Measurements from ENCODE around the gene CD47.

CD47 gene

GRCh38 chr3:108090701-108091497 lies at the start of gene CD47:
Gene CD47 (minus strand): TSS chr3:108091031. CDS start chr3:108090908, 123 bp downstream.
- DNase-seq, result peak; percentile 96

DNA sequence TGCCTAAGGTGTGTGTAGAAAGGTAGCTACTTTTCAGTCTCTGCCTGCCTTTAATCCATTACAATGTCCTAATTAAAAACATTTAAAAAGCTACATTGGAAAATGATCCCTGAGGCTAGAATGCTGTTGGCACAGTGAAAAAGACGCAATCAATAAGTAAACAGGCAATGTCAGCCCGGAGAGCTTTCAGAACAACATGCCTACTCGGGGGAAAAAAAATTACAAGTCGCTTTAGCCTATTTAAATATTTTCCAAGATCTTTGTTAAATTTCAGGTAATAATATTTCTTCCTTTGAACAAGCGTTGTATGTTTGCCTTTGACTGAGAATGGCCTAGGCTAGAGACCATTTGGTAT lies 46.6 kb upstream of the CD47 start:
- no peak for DNase-seq

DNA sequence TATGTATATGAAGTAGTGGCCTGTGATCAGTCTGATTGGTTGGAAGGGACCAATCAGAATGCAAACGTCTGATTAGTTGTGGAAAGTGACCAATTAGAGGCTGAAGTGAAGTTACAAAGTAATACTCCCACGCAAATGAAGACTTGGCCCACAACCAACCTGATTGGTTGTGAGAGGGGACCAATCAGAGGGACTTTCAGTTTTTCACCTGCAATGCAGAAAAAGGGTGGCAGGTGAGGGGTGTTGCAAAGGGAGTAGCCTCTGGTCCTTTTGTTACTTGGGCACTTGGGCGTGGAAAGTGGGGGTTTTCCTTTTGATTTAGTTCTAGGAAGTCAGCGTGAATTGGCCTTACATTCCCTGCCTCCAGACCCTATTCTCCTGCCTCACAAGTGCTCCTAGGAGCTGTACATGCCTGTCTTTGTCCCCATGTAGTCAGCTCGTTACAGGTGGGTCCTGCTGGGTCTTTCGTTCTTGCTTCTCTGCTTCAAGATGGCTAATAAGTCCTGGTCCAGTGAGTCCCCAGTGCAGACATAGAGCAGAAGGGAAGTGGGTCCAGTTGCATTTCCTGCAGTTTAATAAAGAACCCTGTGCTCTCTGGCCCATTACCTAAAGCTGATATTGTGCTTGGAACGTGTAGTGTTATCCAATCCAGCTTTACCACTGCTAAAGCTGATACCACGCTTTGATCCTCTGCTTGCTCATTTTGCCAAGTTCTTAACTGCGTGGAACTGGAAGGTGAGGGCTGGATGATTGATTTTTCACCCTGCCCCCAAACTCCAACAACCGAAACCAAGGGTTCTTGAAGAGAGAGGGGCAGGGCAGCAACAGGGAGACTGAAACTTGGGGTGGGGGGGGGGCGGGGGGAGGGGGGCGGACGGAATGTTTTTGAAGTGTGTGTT lies 46.0 kb upstream of the CD47 start:
- DNase-seq, result no peak

DNA sequence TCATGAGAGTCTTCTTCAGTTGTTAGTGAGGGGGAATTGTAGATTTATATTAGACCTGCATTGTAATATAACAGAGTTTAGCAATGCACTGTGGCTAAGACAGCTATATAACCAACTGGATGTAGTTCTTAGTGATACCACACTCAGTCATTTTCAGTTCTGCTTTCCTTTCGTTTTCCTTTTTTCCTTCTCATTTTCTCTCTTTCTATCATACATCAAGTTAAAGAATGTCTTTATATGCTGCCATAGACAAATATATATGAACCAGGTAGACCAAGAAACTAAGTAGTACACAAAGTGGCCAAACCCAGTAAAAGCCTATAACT lies 43.7 kb upstream of the CD47 start:
- no peak for DNase-seq

DNA sequence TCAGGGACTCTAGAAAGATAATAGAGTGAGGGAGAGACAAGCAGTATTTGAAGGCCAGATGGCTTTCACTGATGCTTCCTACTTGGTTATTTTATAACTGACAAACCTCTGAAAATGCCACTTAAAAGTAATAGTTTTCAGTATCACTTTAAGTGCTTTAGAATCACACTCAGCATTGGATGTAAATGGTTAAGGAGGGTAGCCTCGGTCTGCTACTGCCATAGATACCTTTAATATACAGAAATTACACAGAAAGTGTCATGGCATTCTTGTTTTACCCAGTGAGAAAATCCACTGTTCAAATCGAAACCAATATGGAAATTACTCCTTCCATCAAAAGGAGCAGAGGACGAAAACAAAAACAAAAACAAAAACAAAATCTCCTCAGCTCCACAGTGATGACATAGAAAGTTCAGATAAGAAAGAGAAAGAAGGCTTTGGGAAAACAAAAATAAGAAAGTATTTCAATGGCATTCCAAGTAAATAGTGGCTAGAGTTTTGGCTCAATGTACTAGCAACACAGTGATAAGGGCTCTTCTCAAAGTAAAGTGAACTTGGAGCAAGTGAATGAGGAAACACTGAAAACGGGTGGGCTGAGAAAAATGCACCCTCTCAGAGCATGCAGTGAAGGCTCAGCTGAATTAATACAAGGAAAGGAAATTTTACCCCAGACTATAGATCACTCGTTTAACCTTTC lies 43.2 kb upstream of the CD47 start:
- peak; percentile 25 for DNase-seq

DNA sequence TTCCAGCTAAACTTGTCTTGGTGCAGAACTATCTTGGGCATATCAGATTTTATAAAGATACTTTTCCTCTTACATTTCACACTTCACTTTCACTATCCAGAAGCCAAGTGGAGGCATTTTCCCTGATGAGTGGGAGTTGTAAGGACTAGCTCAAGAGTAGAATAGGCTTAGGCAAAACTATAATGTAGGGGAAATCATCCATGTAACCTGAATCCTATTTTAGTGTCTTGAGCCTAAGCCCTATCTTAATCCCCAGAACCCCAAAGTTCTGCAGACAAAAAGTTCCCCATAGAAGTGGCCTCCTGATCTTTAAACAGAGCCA lies 42.2 kb upstream of the CD47 start:
- no peak for DNase-seq

GRCh38 chr3:108131475-108132134 lies 40.8 kb upstream of the CD47 start:
- peak; percentile 40 for DNase-seq

DNA sequence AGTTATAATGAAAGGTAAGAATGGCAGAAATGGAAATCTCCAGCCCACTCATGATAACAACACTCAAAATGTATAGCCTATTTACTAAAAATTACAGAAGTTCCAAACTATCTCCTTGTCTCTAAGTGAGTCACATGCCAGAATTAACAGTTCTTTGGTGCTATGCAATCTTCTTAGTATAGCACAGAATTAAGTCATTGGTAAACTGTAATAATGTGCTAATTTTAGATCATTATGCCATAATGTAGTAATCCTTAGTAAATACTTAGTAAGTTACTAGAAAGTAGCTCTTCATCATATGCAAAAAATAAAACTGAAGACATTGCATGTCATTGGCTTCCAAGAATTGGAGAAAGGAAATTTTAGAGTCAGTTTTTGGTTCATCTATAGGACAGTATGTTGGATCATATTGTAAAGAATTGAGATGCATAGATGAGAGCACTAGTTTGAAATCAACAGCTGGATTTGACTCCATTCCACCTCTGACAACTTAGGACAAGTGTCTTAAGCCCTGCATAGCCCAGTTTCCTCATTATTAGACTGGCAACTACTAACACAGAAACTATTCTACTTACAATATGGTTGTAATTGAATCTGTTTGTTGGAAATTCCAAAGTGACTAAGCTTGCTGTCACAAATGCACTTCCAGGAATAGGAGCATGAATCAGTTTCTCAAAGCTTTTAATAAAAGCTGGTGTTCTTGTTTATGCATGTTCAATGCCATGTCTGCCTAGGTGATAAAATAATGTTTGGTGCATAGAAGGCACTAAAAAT lies 40.1 kb upstream of the CD47 start:
- no peak for DNase-seq

DNA sequence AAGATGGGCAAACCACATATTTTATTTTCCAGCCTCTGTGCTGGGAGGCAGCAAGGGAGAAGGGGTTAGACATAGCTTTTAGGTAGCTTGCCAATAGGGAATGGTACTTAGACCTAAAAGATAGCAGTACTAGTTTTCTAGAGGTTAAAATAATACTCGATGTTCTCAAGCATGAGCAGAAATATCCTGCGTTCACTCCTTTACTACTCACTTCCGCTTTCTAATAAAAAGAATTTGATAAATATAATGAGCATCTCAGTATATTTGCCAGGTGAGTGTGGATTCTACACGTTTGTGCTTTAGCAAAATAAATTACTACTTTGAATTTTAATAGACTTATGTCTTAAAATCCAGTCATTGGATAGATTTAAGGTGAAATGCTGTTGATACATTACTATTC lies 39.4 kb upstream of the CD47 start:
- no peak for DNase-seq

DNA sequence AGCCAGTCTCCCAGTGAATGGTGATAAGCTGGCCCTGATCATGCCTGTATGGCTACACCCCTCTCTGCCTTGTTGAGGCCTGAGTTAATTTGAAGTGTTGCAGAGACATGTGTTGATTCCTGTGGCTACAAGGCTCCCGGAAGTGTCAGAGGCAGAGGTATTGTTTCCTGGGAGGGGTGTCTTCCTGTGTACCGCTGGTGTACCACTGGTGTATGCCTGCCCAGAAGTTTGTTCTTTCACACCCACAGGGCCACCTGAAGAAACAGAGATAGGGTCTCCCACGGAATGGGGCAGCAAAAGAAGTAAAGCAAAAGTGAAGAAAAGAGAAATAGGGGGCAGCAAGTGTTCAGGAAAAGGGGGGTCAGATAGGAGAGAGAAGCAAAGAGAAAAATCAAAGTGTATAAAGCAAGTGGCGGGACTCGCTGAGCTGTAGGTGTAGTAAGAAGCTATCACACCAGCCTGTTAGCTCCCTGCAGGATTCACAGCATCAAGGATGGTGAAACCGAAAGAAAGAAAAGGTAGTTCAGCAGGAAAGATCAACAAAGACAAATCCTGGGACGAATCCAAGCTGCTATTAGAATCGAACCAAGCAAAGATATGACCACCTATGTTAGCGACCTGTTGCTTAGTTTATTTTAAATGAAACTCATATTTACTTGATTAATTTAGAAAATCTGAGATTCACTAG lies 36.6 kb upstream of the CD47 start:
- peak; percentile 74 for DNase-seq

DNA sequence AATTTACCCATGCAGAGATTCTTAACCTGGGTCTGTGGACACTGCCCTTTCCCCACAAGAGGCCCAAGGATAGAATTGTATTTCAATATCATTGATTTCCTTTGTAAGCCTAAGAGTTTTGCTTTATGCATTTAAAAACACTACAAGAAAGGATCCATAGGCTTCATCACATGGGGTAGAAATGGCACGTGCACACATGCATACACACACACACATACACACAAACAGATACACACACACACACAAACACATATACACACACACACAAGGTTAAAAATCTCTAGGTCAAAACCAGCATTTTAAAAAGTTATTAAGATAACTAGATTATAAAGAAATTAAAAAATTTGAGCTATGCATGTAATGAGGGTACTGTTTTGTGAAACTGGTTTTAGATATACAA lies 35.5 kb upstream of the CD47 start:
- DNase-seq, result no peak

DNA sequence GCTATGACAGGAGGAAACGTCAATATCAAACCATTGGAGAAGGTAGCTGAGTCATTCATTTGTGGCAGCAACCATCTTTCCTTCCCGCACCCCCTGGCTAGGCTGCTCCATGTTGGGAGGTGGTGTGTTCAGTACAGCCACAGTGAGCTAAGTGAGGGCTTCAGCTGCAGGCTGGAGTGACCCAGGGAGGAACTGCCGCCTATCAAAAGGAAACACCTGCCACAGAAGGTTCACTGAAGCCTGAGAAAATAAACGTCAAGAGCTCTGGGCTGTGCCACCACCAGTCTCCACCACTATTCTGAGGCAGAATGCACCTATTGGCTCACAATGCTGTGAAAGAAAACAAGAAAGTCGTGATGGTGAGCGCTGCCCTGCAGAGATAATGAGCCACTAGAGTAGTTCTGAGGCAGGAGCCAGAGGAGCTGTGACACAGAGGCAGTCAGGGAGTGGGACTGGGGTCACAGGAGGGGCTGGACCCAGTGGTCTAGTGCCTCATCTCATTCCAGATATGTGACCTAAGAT lies 34.8 kb upstream of the CD47 start:
- peak; percentile 98 for DNase-seq

DNA sequence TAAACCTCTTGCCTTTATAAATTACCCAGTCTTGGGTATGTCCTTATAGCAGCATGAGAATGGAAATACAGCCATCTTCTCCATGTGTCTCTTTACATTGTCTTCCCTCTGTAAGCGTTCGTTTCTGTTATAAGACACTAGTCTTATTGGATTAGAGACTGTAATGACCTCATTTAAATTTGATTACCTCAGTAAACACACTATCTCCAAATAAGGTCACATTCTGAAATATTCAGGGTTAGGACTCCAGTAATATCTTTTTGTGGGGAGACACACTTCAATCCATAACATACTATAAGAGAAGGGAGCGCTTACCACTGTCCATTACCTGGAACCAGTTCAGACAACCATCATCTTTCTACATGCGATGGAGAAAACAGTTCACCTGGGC lies 34.3 kb upstream of the CD47 start:
- DNase-seq, result no peak

DNA sequence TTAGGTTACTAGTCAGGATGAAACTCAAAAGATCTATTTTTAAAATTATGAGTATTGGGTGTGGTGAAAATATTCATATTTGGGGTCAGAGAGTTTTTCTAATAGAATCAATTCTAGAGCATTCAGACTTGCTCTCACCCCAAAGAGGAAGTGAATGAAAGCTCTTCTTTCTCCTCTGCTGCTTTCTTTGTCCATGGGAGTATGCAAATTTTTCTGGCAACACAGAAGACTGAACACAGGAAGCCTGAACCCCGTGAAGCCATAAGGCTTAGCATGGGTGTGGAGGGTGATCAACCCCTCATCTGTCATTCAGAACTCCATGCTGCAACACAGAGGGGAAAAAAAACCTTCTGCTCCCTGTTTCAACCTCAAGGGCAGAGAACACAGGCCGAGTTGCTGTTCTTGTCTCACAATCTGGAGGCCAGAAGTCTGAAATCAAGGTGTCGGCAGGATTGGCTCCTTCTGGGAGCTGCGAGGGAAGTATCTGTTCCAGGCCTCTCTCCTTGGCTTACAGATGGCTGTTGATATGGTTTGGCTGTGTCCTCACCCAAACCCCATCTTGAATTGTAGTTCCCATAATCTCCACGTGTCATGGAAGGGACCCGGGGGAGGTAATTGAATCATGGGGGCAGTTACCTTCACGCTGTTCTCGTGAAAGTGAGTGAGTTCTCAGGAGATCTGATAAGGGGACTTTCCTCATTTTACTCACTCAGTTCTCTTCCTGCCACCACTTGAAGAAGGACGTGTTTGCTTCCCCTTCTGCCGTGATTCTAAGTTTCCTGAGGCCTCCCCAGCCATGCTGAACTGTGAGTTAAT lies 33.7 kb upstream of the CD47 start:
- DNase-seq, result peak; percentile 83

DNA sequence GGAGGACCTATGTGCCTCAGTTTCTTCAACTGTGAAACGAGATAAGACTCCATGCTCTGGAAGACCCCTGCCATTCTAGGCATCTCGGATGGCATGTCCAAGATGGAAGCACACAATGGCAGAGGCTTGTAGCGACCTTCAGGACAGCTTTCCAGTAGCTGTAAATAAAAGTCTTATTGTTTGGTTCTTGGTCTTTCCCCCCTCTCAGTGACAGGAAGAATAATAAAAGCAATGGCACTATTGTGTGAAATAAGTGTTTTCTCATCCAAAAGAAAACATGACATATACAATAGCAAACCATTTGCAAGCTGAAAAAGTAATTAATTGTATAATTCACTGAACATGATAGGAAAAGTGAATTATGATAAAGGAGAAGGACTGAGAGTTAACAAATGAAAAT lies 32.5 kb upstream of the CD47 start:
- DNase-seq, result no peak

- DNase-seq, result no peak
Measured at GRCh38 chr3:108122276-108122675, 31.4 kb upstream of the CD47 start.

DNA sequence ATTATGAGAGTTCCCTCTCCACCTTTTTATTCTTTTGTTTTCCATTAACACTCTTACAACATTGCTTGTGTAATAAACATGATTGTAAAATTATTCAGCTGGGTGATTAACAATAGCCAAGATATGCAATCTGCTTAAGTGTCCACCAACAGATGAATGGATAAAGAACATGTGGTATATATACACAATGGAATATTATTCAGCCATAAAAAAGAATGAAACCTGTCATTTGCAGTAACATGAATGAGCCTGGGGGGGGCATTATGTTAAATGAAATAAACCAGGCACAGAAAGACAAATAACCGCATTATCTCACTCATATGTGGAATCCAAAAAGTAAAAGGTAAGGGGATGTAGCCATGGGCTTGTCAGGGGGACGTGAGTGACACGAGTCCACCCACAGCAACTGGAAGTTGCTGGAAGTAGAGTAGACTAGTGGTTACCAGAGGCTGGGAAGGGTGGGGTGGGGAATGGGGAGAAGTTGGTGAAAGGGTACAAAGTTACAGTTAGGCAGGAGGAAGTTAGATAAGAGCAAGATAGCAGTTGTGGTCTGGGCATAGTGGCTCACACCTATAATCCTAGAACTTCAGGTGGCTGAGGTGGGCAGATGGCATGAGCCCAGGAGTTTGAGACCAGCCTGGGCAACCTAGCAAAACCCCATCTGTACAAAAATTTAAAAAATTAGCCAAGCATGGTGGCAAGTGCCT lies 28.7 kb upstream of the CD47 start:
- peak; percentile 88 for DNase-seq

GRCh38 chr3:108118038-108118768 lies 27.4 kb upstream of the CD47 start:
- no peak for DNase-seq

- DNase-seq, result peak; percentile 52
Measured at GRCh38 chr3:108117241-108117775, 26.5 kb upstream of the CD47 start.
